Spinal cord (tissue), 10 donors: ENCODE data around the gene BCDIN3D. TPM values are rescaled to one million over a fixed set of nuclear protein-coding genes. Genes with fewer than 3 reads are reported as not detected.

ENCODE experiments used
- DNase-seq, 6 donors: peaks; one replicate each; pipeline versions ENCODE4 v3.0.0 to v3.0.0-alpha.2; 2013 to 2015; ENCODE audit warnings: low spot score in 6 of 6, low read depth in 4 of 6
- H3K27ac ChIP-seq: one replicate; pipeline ENCODE4 v1.5.1; 2013; ENCODE audit warnings: low read depth, low read length, control low read depth
- H3K27me3 ChIP-seq: one replicate; pipeline ENCODE4 v1.6.1; 2013; ENCODE audit warnings: low read length; ENCODE audit not compliant: control insufficient read depth, insufficient read depth
- H3K36me3 ChIP-seq: one replicate; pipeline ENCODE4 v1.6.1; 2013; ENCODE audit warnings: low read length; ENCODE audit not compliant: control insufficient read depth, insufficient read depth
- H3K4me1 ChIP-seq: one replicate; pipeline ENCODE4 v1.6.1; 2013; ENCODE audit warnings: low read length; ENCODE audit not compliant: control insufficient read depth, insufficient read depth
- H3K4me3 ChIP-seq: one replicate; pipeline ENCODE4 v1.5.1; 2013; ENCODE audit warnings: low read depth, low read length, control low read depth
- H3K9me3 ChIP-seq: one replicate; pipeline ENCODE4 v1.6.1; 2013; ENCODE audit warnings: low read length; ENCODE audit not compliant: control insufficient read depth, insufficient read depth
- WGBS: methylation state at CpG from one replicate; pipeline ENCODE4 v1.1.5; 2013; ENCODE audit warnings: missing lambda C conversion rate; ENCODE audit not compliant: insufficient coverage; 5-methylcytosine and 5-hydroxymethylcytosine counted together
- polyA plus RNA-seq, 2 donors: library from polyadenylated mRNA; unstranded; fragments of 120-200 nt; gene quantifications; one replicate each; pipeline ENCODE4 v1.2.1, GENCODE V29; 2013; ENCODE audit not compliant: insufficient read length in 2 of 2
- total RNA-seq, 2 donors: library from RNA; depleted of rRNA in 1 of 2; stranded (reverse); fragments of 120-200 nt in 1 of 2; fragments of >200 nt in 1 of 2; gene quantifications; one replicate each; pipeline versions ENCODE4 v1.2.3 to v1.2.4, GENCODE V29; 2013 to 2014
- donor health status: healthy.

Gene BCDIN3D
- total and polyA plus RNA-seq, 4 donors: 3.9 to 6.8 (median 6.7) TPM

DNA sequence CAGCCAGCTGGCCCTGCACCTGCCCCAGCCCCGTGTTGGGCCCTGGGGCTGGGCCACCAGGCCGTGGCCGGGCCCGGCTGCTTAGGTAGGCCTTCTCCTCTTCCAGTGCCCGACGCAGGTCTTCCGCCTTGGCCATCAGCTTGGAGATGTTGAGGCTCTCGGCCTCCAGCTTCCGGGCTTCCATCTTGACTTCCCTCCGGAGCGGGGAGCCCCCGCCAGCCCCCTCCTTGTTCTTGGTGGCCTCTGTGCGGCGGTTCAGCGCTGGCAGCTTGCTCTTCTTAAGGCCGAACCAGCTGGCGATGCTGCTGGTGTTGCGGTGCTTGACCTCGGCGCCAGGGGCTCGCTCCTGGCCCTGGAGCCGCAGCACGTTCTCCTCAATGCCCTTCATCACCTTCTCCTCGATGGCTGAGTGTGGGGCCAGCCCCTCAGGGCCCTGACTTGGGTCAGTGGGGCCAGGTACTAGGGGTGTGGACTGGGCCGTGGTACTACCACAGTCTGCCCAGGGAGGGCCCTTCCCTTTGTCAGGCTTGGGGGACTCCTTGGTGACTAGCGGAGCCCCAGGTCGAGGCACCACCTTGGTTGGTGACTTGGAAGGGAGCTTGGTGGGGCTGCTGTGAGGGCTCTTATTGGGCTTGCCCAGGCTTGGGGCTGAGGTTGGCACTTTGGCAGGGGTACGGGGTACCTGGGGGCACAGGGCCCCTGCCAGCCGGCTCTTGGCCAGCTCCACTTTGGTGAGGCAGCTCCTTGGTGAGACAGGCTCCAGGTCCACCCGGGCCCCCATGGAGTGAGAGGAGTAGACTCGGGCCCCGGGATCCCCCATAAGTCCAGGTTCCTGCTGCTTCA, 47.9 kb downstream of the BCDIN3D start:
- no peak for DNase-seq
- Histone ChIP-seq H3K36me3 (peaks cover 93% of the 10 kb centered on the region), H3K27ac (no peak overlapping the region), H3K4me1 (peaks cover 3% of the 10 kb centered on the region), H3K4me3 (no peak overlapping the region), H3K9me3 (no peaks in the 10 kb centered on the region), H3K27me3 (no peaks in the 10 kb centered on the region)
- 94% methylated on average over 31 of the region's 32 CpGs for WGBS

DNA sequence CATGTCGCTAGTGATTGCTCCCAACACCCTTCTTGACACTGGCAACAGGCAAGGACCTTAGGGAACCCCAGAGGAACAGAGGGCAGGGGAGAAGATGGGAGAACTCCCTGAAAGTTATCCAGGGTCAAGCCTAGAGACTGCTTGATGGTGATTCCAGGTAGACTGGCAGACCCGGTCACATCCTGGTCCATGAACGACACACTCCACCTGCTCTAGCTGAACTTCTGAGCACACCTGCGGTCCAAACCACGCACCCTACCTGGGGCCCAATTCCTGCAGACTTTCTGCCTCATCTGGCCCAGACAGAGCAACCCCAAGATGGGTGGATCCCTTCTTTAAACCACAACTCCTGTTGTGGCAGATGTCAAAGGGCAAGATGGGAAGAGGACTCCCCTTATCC, 48.9 kb downstream of the BCDIN3D start:
- H3K9me3 ChIP-seq: no peaks in the 10 kb centered on the region
- H3K27ac ChIP-seq: no peak overlapping the region
- no peak overlapping the region for H3K4me3 ChIP-seq
- 82% methylated on average over 2 of the region's 5 CpGs for WGBS
- no peaks in the 10 kb centered on the region for H3K27me3 ChIP-seq
- H3K4me1 ChIP-seq: peaks cover 3% of the 10 kb centered on the region
- DNase-seq: no peak
- peaks cover 83% of the 10 kb centered on the region for H3K36me3 ChIP-seq

DNA sequence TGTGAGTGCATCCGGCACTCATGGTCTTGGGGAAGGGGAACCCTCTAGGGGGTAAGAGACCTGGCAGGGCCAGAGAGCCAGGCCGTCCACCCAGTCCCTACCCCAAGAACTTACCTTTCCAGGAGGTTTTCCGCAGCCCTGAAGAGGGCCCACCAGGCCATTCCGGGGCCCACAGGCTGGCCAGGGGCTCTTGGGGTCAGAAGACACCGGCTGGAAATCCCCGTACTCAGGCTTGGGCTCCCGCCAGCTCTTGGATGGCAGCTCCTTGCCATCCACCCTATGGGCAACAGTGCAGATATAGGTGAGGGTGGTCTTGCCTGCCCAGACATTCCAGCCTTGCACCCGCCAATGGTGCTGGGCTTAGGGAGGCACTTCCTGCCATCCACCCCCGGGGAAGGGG, 49.3 kb downstream of the BCDIN3D start:
- peaks cover 79% of the 10 kb centered on the region for H3K36me3 ChIP-seq
- H3K27me3 ChIP-seq: no peaks in the 10 kb centered on the region
- H3K9me3 ChIP-seq: no peaks in the 10 kb centered on the region
- no peak overlapping the region for H3K27ac ChIP-seq
- DNase-seq: no peak
- peaks cover 3% of the 10 kb centered on the region for H3K4me1 ChIP-seq
- H3K4me3 ChIP-seq: no peak overlapping the region
- whole genome bisulfite sequencing: 94% methylated on average over 3 of the region's 9 CpGs

DNA sequence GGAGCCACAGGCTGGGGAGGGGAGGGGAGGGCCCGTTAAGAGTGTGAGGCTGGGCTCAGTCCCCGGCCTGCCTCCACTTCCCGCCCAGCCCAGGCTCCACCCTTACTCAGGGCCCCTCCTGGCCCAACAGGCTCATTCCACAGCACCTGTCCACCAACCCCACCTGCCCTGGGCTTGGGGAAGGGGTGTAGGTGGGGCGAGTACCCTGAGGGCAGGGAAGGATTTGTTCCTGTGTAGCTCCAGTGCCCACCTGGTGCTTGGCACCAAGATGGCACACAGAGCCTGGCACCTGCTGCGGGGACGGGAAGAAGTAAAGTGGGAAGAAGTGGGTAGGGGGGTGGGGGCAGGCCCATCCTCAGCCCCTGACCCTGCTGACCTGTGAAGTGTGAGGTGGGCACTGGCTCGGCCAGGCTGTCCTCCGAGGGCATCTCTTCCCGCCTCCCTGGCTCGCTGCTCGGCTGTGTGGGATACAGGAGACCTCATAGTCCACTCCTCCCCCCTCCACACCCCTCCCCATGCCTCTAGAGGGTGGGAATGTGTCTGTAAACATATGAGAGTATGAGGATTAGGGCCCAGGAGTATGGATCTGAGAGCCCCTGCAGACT, 49.8 kb downstream of the BCDIN3D start:
- peaks cover 74% of the 10 kb centered on the region for H3K36me3 ChIP-seq
- no peak overlapping the region for H3K4me3 ChIP-seq
- no peaks in the 10 kb centered on the region for H3K27me3 ChIP-seq
- no peak for DNase-seq
- WGBS: 95% methylated on average over 2 of the region's 11 CpGs
- H3K9me3 ChIP-seq: no peaks in the 10 kb centered on the region
- peaks cover 3% of the 10 kb centered on the region for H3K4me1 ChIP-seq
- H3K27ac ChIP-seq: no peak overlapping the region

DNA sequence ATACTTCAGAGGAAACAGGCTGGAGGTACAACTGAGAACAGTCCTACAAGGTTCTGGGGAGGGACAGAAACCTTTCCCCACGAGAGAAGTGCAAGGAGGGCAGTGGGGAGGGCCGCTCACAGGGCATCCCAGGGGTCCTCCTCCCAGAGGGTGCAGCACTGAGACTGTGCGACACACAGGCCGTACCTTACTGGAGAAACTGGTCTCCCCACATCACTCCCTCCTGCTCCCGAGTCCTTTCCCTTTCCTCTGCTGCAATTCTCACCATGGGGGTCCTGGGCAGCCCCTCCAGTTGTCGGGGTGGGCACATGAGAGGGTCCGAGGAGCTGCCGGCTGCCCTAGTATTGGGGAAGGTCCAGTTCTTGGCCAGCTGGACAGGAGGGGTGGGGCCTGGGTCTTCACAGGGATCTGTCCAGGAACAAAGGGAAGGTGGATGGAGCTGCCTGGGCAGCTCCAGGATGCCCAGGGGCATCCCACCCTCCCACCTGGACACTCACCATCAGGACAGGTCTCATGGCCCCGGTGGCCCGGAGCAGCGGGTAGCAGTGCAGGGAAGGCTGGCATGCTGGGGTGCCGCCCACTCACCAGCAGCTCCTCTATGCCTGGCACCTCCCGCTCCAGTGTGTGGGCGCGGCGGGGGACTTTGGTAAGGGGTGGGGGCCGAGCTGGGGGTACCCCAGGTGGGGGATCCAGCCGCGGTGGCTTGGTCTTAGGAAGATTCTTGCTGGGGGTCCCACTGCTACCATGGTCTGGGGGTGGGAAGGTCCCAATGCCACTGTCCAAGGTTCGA, 50.5 kb downstream of the BCDIN3D start:
- Histone ChIP-seq H3K27me3 (no peaks in the 10 kb centered on the region), H3K9me3 (peaks cover 2% of the 10 kb centered on the region), H3K27ac (no peak overlapping the region), H3K4me3 (no peak overlapping the region), H3K4me1 (peaks cover 3% of the 10 kb centered on the region), H3K36me3 (peaks cover 67% of the 10 kb centered on the region)
- DNase-seq: no peak
- 91% methylated on average over 13 of the region's 20 CpGs for WGBS

DNA sequence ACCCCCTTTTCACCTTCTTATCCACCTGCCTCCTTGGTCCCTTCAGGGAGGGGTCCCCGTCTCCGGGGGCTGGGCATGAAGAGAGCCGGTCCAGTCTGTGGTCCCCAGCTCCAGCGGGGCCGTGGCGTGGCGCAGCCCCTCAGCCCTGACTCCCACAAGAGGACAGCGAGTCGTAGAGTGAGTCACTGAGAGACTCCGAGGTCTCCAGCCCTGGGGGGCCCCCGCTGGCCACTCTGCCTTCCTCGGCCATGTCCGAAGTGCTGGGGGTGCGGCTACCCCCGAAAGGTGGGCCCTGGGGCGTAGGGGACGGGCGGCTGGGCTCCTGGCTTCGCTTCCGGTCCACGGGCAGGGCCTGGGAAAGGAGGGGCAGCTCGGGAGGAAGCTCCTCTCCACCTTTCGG, 51.2 kb downstream of the BCDIN3D start:
- H3K27me3 ChIP-seq: no peaks in the 10 kb centered on the region
- peaks cover 60% of the 10 kb centered on the region for H3K36me3 ChIP-seq
- 90% methylated on average over 23 of the region's 23 CpGs for WGBS

DNA sequence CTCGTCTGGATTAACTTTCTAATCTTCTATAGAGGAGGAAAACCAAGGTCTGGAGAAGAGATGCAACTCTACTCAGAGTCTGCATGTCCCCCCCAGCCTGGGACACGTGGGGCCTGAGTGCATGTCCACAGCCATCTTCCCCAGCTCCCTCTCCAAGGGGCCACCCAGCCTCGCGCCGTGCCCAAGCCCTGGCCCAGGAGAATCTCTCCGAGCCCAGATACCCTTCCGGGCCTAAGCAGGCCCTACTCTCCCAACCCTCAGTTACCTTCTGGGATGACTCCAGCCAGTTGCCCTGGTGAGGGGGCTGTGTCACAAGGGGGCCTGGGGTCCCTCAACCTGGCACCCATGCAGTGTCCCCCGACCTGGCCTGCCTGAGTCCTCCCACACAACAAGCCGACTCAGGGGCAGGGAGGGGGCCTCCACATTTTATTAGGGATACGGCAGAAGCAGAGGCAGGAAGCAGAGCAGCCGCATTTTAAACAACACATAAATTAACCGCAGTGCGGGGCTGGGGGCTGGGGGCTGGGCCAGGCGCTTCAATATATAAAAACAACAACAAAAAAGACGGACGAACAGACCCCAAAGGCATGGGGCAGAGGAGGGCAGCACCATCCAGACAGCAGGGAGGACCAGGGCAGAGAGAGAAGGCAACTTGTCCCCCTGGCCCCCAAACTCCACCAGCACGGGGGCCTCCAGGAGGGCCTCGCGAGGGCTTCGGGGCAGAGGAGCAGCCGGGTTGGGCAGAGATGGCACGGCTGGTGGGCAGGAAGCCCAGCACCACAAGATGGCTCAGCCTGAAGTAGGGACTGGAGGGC, 52.0 kb downstream of the BCDIN3D start:
- Histone ChIP-seq H3K36me3 (peaks cover 53% of the 10 kb centered on the region), H3K27me3 (no peaks in the 10 kb centered on the region), H3K27ac (no peak overlapping the region), H3K9me3 (peaks cover 2% of the 10 kb centered on the region), H3K4me1 (peaks cover 3% of the 10 kb centered on the region), H3K4me3 (no peak overlapping the region)
- 75% methylated on average over 12 of the region's 22 CpGs for WGBS
- DNase-seq: no peak

More for the DNA sequence above, 51.2 kb downstream of the BCDIN3D start:
- H3K4me1 ChIP-seq: peaks cover 3% of the 10 kb centered on the region
- H3K4me3 ChIP-seq: no peak overlapping the region
- H3K27ac ChIP-seq: no peak overlapping the region
- DNase-seq: no peak
- peaks cover 2% of the 10 kb centered on the region for H3K9me3 ChIP-seq

DNA sequence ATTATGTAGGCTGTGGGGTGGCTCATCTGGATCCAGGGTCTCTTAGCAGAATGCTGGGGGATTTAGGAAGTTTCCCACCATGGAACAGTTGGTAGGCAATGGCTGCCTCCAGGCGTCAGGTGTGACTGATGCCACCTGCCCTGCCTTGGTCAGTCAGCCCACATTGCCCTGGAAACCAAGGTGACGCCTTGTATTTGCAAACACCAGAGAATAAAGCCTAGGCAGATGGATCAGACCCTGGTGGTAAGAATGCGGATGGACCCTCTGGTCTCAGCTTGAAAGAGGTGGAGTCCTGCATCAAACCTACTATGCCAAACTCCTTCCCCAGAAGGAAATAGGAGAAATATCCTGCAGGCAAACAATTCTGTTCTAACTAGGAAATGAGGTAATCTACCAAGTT, 52.9 kb downstream of the BCDIN3D start:
- no peak overlapping the region for H3K27ac ChIP-seq
- H3K27me3 ChIP-seq: no peaks in the 10 kb centered on the region
- no peak for DNase-seq
- H3K9me3 ChIP-seq: peaks cover 2% of the 10 kb centered on the region
- peaks cover 43% of the 10 kb centered on the region for H3K36me3 ChIP-seq
- H3K4me3 ChIP-seq: no peak overlapping the region
- WGBS: 72% methylated on average over 2 of the region's 3 CpGs
- H3K4me1 ChIP-seq: peaks cover 3% of the 10 kb centered on the region

DNA sequence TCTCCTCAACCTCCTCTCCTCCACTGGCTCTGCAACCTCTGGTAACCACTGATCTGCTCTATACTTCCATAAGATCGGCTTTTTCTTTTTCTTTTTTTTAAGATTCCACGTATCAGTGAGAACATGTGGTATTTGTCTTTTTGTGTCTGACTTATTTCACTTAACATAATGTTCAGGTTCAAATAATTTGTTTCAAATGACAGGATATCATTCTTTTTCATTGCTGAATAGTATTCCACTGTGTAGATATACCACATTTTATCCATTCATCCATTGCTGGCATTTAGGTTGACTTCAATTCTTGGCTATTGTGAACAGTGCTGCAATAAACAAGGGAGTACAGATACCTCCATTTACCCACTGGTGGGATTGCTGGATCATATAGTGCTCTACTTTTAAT, 55.2 kb downstream of the BCDIN3D start:
- Histone ChIP-seq H3K4me3 (no peak overlapping the region), H3K4me1 (peaks cover 3% of the 10 kb centered on the region), H3K9me3 (peaks cover 2% of the 10 kb centered on the region), H3K36me3 (peaks cover 22% of the 10 kb centered on the region), H3K27me3 (no peaks in the 10 kb centered on the region), H3K27ac (no peak overlapping the region)
- no peak for DNase-seq
- no CpG with 5 or more reads among the region's 2 CpGs for WGBS
